GM19395 (cell line): ENCODE measurements around the gene TST.

ENCODE experiments used
- ATAC-seq: cut with Tn5 transposase; IDR thresholded peaks from one replicate; pipeline ENCODE4 v1.9.1; 2021; ENCODE audit warnings: mild to moderate bottlenecking, moderate library complexity; ENCODE audit not compliant: unreplicated experiment

Gene TST

GRCh38 chr22:37032535-37033460, 13.6 kb upstream of the TST start:
- ATAC-seq = no peak

GRCh38 chr22:37032134-37032534, 12.9 kb upstream of the TST start:
- ATAC-seq = no peak

- no peak for ATAC-seq
Observed at GRCh38 chr22:37030560-37031281, 11.5 kb upstream of the TST start.

- no peak for ATAC-seq
Observed at GRCh38 chr22:37028692-37029674, 9.7 kb upstream of the TST start.

DNA sequence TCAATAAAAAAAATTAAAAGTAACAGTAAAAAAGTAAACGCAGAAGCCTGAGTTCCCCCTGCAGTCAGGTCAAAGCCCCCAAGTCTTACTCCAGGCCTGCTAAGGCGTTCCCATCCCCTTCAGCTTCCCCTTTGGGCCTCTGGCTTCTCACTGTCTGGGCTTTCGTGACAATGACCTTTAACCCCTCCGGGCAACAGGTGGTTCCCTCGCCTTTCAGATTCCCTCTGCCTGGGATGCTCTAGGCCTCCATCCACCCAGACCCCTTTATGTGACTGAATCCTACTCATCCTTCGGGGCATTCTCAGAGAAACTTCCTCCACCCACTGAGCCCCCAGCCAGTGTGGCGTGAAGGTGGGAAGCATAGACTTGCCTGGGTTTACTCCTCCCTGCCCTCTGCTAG, 8.3 kb upstream of the TST start:
- ATAC-seq = no peak

- ATAC-seq = no peak
Observed at GRCh38 chr22:37026325-37026724, 7.1 kb upstream of the TST start.

GRCh38 chr22:37025500-37026070, 6.3 kb upstream of the TST start:
- ATAC-seq = no peak

DNA sequence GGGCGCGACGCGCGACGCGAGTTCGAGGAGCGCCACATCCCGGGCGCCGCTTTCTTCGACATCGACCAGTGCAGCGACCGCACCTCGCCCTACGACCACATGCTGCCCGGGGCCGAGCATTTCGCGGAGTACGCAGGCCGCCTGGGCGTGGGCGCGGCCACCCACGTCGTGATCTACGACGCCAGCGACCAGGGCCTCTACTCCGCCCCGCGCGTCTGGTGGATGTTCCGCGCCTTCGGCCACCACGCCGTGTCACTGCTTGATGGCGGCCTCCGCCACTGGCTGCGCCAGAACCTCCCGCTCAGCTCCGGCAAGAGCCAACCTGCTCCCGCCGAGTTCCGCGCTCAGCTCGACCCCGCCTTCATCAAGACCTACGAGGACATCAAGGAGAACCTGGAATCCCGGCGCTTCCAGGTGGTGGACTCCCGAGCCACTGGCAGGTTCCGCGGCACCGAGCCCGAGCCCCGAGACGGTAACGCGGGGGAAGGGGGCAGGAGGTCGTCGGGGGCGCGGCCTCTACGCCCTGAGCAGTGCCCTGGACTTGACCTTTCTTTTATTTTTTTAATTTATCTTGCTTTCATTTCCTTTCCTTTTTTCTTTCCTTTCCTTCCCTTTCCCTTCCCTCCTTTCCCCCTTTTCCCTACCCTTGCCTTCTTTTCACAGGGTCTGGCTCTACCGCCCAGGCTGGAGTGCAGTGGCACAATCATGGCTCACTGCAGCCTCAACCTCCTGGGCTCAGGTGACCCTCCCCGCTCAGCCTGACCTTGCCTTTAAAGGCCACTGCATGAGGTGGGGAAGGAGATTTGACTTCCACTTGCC, 5.3 kb upstream of the TST start:
- no peak for ATAC-seq

GRCh38 chr22:37023743-37024338, 4.6 kb upstream of the TST start:
- no peak for ATAC-seq

GRCh38 chr22:37022483-37023337, 3.5 kb upstream of the TST start:
- no peak for ATAC-seq

DNA sequence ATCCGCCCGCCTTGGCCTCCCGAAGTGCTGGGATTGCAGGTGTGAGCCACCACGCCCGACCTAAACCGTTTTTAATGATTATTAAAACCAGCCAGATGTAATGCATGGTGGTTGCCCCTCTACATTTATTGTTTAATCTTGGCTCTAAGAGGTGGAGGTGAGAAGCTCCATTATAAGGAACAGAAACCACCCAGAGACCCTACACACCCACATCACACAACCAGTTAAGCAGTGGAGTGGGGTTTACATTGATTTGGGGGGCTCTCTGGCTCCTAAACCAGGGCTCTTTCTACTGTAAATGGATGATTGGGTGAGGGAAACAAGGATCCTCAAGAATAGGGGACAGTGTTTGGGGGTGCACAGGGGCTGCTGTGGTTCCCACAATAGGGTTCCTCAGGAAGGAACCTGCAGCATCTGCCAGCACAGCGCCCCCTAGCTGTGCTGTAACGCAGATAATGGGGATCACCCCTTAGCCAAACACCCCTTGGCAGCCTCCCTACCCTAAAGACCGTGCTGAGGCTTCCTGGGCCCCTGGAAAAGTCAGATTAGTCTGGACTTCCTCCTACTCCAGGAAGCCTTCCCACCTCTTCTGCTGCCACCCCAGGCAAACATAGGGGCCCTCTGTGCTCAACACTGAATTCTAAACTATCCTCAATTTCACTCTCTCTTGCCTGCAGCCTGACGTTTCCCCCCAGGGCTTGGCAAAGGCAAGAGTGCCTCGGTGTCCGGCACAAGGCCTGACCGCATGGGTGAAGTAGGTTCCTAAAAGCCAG, 2.6 kb upstream of the TST start:
- no peak for ATAC-seq

- ATAC-seq = no peak
Observed at GRCh38 chr22:37021041-37021440, 1.8 kb upstream of the TST start.

- ATAC-seq = no peak
Observed at GRCh38 chr22:37020192-37020479, 889 bp upstream of the TST start.

GRCh38 chr22:37018815-37019308, 385 bp downstream of the TST start:
- ATAC-seq = no peak

GRCh38 chr22:37018086-37018814, 997 bp downstream of the TST start:
- ATAC-seq = no peak

- ATAC-seq = no peak
Observed at GRCh38 chr22:37017356-37017755, 1.9 kb downstream of the TST start.
